Activated B cell treated with CpG ODN at 0.5 μM for 24 hours (primary cell): ENCODE measurements around the gene ITIH4. TPM values are rescaled to one million over a fixed set of nuclear protein-coding genes. Genes with fewer than 3 reads are reported as not detected.

Source experiments
- ATAC-seq: fragments of 200-7000 bp; cut with Tn5 transposase; one replicate; pipeline ENCODE4 v1.10.0; 2021; ENCODE audit warnings: low read depth, mild to moderate bottlenecking, moderate library complexity
- CTCF ChIA-PET: fragments of 350-600 bp; sonication (Branson Sonifier 250); formaldehyde crosslinking; loops from one replicate; lab custom pipeline; 2021; ENCODE audit warnings: antibody characterized with exemption; lab: Charles Lee
- POLR2A ChIA-PET: fragments of 350-600 bp; sonication (Branson Sonifier 250); formaldehyde crosslinking; loops from one replicate; lab custom pipeline; 2021; ENCODE audit warnings: antibody characterized with exemption; lab: Charles Lee
- DNase-seq: peaks from one replicate; pipeline ENCODE4 v3.0.0; 2022
- H3K27ac Mint-ChIP-seq: one replicate; pipeline ENCODE4 v1.8.0; 2020; ENCODE audit warnings: mixed read lengths
- H3K27me3 Mint-ChIP-seq: one replicate; pipeline ENCODE4 v1.8.0; 2021; ENCODE audit warnings: mixed read lengths
- H3K36me3 Mint-ChIP-seq: one replicate; pipeline ENCODE4 v1.8.0; 2021; ENCODE audit warnings: low read depth, mixed read lengths
- H3K4me1 Mint-ChIP-seq: one replicate; pipeline ENCODE4 v1.8.0; 2021; ENCODE audit warnings: mixed read lengths
- H3K4me3 Mint-ChIP-seq: one replicate; pipeline ENCODE4 v1.8.0; 2020; ENCODE audit warnings: mild to moderate bottlenecking, mixed read lengths
- H3K9me3 Mint-ChIP-seq: one replicate; pipeline ENCODE4 v1.8.0; 2020; ENCODE audit warnings: mixed read lengths
- intact Hi-C: fragments of 100-400 bp; cut with micrococcal nuclease; formaldehyde crosslinking; loops from one replicate; pipeline ENCODE4 v1.15.1; 2024
- total RNA-seq: library from RNA; stranded (reverse); gene quantifications from 2 replicates; pipeline ENCODE4 v1.2.3, GENCODE V29; 2022
- TF ChIP-seq, protein P1 (sequence below): fragments of 200-600 bp; IDR thresholded peaks from one replicate; pipeline ENCODE4 v1.8.0; 2022; ENCODE audit warnings: antibody characterized with exemption, mild to moderate bottlenecking

Gene ITIH4
- total RNA-seq, 1 donor from 2014 or later = 15.7 TPM

DNA sequence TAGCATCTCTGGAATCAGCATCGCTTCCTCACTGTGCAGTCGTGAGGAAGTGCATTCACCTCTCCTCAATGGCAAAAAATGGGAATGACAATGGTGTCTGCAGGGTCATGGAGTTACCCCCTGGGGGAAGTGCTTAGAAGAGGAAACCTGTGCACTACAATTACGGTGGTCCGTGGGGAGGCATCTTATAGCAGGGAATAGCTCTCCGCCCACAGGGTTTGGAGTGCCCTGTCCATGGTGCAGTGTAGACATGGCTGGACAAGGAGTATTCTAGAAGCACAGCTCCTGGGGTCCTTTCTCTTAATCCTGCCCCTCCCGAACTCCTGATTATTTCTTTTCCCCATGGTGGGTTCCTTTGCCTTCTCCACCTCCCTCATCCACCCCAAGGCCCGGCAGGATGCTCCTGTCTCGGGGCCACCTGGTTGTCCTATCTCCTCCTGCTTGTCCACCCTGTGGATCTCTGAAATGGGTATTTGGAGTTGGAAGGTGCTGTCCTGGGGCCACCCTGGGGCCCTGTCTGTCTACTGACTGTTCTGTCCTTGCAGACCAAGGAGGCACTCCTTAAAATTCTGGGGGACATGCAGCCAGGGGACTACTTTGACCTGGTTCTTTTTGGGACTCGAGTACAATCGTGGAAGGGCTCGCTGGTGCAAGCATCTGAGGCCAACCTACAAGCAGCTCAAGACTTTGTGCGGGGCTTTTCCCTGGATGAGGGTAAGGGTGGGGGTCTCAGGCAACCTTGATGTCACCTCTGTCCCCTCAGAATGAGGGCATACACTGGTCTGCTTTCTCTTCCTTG is 47.9 kb downstream of the ITIH4 start:
- TF ChIP-seq, protein P1, sequence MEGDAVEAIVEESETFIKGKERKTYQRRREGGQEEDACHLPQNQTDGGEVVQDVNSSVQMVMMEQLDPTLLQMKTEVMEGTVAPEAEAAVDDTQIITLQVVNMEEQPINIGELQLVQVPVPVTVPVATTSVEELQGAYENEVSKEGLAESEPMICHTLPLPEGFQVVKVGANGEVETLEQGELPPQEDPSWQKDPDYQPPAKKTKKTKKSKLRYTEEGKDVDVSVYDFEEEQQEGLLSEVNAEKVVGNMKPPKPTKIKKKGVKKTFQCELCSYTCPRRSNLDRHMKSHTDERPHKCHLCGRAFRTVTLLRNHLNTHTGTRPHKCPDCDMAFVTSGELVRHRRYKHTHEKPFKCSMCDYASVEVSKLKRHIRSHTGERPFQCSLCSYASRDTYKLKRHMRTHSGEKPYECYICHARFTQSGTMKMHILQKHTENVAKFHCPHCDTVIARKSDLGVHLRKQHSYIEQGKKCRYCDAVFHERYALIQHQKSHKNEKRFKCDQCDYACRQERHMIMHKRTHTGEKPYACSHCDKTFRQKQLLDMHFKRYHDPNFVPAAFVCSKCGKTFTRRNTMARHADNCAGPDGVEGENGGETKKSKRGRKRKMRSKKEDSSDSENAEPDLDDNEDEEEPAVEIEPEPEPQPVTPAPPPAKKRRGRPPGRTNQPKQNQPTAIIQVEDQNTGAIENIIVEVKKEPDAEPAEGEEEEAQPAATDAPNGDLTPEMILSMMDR = no peak
- ChIA-PET CTCF (no interaction called here), POLR2A (interaction anchor here (1.1 kb wide), 1 partner anchor 115 kb away, joined by 3 read pairs; the partner anchor contains the start of gene STIMATE)
- intact Hi-C loops = no loop called here
- Mint-ChIP-seq H3K36me3 (no peaks in the 10 kb centered on the region), H3K4me1 (peaks cover 14% of the 10 kb centered on the region), H3K27ac (no peak overlapping the region), H3K4me3 (no peak overlapping the region), H3K9me3 (no peaks in the 10 kb centered on the region), H3K27me3 (no peaks in the 10 kb centered on the region)
- no peak for ATAC-seq
- no peak for DNase-seq

DNA sequence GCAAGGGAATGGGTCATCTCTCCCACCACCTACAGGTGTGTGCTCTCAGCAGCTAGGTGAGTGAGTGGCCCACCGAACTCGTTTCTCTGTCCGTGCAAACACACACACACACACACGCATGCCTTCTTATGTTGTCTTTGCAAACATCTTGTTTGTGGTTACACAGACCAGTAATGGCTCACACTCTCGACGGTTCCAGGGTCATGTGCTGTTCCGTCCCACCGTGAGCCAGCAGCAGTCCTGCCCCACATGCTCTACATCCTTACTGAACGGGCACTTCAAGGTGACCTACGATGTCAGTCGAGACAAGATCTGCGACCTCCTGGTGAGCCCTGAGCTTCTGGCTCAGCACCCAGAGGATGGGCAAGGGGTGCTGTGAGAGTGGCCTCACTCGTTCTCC is 48.7 kb downstream of the ITIH4 start:
- no peaks in the 10 kb centered on the region for H3K9me3 Mint-ChIP-seq
- no peak overlapping the region for H3K4me3 Mint-ChIP-seq
- peaks cover 14% of the 10 kb centered on the region for H3K4me1 Mint-ChIP-seq
- DNase-seq (peak; percentile 7), ATAC-seq (no peak)
- POLR2A ChIA-PET = interaction anchor here (1.1 kb wide), 1 partner anchor 116 kb away, joined by 3 read pairs; the partner anchor contains the start of gene STIMATE
- H3K36me3 Mint-ChIP-seq = no peaks in the 10 kb centered on the region
- CTCF ChIA-PET = no interaction called here
- no peaks in the 10 kb centered on the region for H3K27me3 Mint-ChIP-seq
- TF ChIP-seq, protein P1 = no peak
- H3K27ac Mint-ChIP-seq = no peak overlapping the region
- intact Hi-C loops = no loop called here

DNA sequence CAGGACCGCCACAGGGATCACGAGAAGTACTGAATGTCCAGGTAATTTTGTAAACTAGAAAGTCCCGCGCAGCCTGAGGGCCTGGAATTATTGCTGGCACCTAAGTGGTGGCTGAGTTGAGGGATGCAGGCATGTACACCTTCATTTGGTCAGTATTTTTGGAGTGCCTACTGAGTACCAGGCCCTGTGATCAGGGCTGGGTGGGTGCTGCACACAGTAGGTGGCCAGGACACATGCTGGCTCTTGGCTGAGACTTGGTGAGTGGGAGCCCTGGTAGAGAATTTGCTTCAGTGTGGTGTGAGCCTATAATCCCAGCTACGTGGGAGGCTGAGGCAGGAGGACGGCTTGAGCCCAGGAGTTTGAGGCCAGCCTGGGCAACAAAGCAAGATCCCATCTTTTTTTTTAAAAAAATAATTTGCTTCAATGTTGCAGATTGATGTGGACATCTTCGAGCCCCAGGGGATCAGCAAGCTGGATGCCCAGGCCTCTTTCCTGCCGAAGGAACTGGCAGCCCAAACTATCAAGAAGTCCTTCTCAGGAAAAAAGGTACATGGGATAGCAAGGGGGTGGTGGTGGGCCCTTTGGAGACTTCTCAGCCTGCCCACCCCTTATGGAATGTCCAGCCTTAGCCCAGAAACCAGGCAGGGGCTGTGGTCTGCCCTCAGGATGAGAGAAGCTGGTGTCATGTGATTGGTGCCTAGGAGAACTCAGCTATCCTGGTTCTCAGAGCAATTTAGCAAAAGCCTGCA is 50.5 kb downstream of the ITIH4 start:
- peak overlapping the region; percentile 95 for H3K27ac Mint-ChIP-seq
- no peak for DNase-seq
- intact Hi-C loops = loop anchor here (1.0 to 10.0 kb wide), 3 partner anchors 9 to 267 kb away; partner anchors contain the start of genes NT5DC2, SFMBT1 and UQCC5

DNA sequence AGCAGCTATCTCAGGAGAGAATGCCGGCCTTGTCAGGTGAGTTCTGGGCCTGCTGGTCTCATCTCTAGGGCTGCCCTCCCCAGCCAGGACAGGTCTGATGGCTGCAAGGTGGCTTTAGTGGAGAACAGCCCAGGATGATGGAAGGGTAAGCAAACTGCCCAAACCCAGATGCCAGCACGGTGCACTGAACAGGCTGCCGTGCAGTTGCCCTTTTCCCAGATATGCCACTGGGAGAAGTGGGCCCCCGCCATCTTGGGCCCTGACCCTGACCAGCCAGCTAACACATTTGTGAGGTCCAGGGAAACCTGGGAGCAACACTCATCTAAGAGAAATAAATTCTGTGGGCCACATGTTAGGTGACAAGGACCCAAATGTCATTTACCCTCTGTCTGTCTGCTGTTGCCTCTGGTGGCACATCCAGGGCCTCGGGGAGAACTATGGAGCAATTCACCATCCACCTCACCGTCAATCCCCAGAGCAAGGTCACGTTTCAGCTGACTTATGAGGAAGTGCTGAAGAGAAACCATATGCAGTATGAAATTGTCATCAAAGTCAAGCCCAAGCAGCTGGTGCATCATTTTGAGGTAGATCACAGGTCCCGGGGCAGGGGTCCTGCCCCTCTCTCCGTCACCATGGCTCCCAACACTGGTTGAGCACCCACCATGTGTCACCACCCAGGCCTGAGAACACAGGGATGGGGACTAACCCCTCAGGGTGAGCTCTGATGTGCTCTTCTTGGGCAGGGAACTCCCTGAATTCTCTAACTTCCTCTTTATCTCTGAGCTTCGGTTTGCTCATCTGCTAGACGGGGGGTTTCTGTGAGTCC is 51.2 kb downstream of the ITIH4 start:
- Mint-ChIP-seq H3K27me3 (no peaks in the 10 kb centered on the region), H3K4me3 (peak overlapping the region; percentile 36), H3K4me1 (peaks cover 14% of the 10 kb centered on the region), H3K36me3 (no peaks in the 10 kb centered on the region), H3K9me3 (no peaks in the 10 kb centered on the region), H3K27ac (peak overlapping the region; percentile 95)
- TF ChIP-seq, protein P1 = no peak
- DNase-seq (peak; percentile 59), ATAC-seq (peak; percentile 91)
- intact Hi-C loops = loop anchor here (1.0 to 10.0 kb wide), 3 partner anchors 8 to 268 kb away; partner anchors contain the start of genes NT5DC2, SFMBT1 and UQCC5
- POLR2A ChIA-PET = interaction anchor here (1.1 to 2.3 kb wide), 2 partner anchors 9 to 47 kb away, joined by 3 to 44 read pairs; partner anchors contain the start of gene NEK4
- CTCF ChIA-PET = interaction anchor here (0.6 kb wide), 1 partner anchor 344 kb away, joined by 3 read pairs; no protein-coding TSS in a partner anchor

More for the DNA sequence above, 50.5 kb downstream of the ITIH4 start:
- ChIA-PET CTCF (no interaction called here), POLR2A (interaction anchor here (1.1 to 2.3 kb wide), 2 partner anchors 10 to 46 kb away, joined by 3 to 44 read pairs; partner anchors contain the start of gene NEK4)
- TF ChIP-seq, protein P1 = no peak
- H3K4me3 Mint-ChIP-seq = no peak overlapping the region
- H3K27me3 Mint-ChIP-seq = no peaks in the 10 kb centered on the region
- ATAC-seq = no peak
- H3K9me3 Mint-ChIP-seq = no peaks in the 10 kb centered on the region
- no peaks in the 10 kb centered on the region for H3K36me3 Mint-ChIP-seq
- peaks cover 14% of the 10 kb centered on the region for H3K4me1 Mint-ChIP-seq
